Smooth muscle cell (in vitro differentiated cells): ENCODE data around the gene CHST8. TPM values are rescaled to one million over a fixed set of nuclear protein-coding genes. Genes with fewer than 3 reads are reported as not detected.

Experiments used
- DNase-seq: peaks from one replicate; lab custom pipeline; 2025; ENCODE audit not compliant: unreplicated experiment; lab: John Stamatoyannopoulos, UW
- H2AFZ ChIP-seq: fragments of 200-600 bp; sonication (generic); 2 replicates; pipeline ENCODE4 v1.6.0; 2016; ENCODE audit warnings: antibody characterized with exemption, low read depth, mild to moderate bottlenecking
- H3F3A ChIP-seq: fragments of 200-600 bp; sonication (generic); 2 replicates; pipeline ENCODE4 v1.6.0; 2017; ENCODE audit warnings: antibody characterized with exemption, low read depth
- H3K27ac ChIP-seq: fragments of 200-600 bp; sonication (generic); 2 replicates; pipeline ENCODE4 v1.5.1; 2016; ENCODE audit warnings: low read depth, mild to moderate bottlenecking
- H3K27me3 ChIP-seq: fragments of 200-600 bp; sonication (generic); 2 replicates; pipeline ENCODE4 v1.6.1; 2016; ENCODE audit warnings: low read depth, mild to moderate bottlenecking
- H3K36me3 ChIP-seq: fragments of 200-600 bp; sonication (generic); 2 replicates; pipeline ENCODE4 v1.5.1; 2016; ENCODE audit warnings: low read depth
- H3K4me1 ChIP-seq: fragments of 200-600 bp; sonication (generic); 2 replicates; pipeline ENCODE4 v1.5.1; 2016; ENCODE audit warnings: low read depth
- H3K4me2 ChIP-seq: fragments of 200-600 bp; sonication (generic); 2 replicates; pipeline ENCODE4 v1.6.0; 2016; ENCODE audit warnings: mild to moderate bottlenecking
- H3K4me3 ChIP-seq: fragments of 200-600 bp; sonication (generic); 2 replicates; pipeline ENCODE4 v1.5.1; 2016; ENCODE audit warnings: mild to moderate bottlenecking
- H3K79me2 ChIP-seq: fragments of 200-600 bp; sonication (generic); 2 replicates; pipeline ENCODE4 v1.6.0; 2016; ENCODE audit warnings: low read depth, mild to moderate bottlenecking
- H3K9ac ChIP-seq: fragments of 200-600 bp; sonication (generic); 2 replicates; pipeline ENCODE4 v1.6.0; 2016; ENCODE audit warnings: low read depth
- H3K9me3 ChIP-seq: fragments of 200-600 bp; sonication (generic); replicated peaks from 2 replicates; pipeline ENCODE4 v1.5.1; 2016; ENCODE audit warnings: low read depth
- H4K20me1 ChIP-seq: fragments of 200-600 bp; sonication (generic); 2 replicates; pipeline ENCODE4 v1.6.0; 2016; ENCODE audit warnings: low read depth
- CTCF ChIP-seq: fragments of 200-600 bp; sonication (generic); IDR thresholded peaks from 2 replicates; pipeline ENCODE4 v1.5.1; 2017; ENCODE audit warnings: borderline replicate concordance, mild to moderate bottlenecking, antibody characterized with exemption; ENCODE audit not compliant: insufficient read depth, poor library complexity, severe bottlenecking
- WGBS: methylation state at CpG from one replicate; pipeline ENCODE4 v1.1.7; 2016; ENCODE audit warnings: low lambda C conversion rate; 5-methylcytosine and 5-hydroxymethylcytosine counted together
- polyA plus RNA-seq: library from polyadenylated mRNA; unstranded; fragments of >200 nt; fragmentation: Nextera tagmentation; extraction: Ambion mirVana; gene quantifications from 2 replicates; pipeline ENCODE4 v1.2.1, GENCODE V29; 2016
- total RNA-seq: library from RNA; depleted of rRNA; stranded (reverse); fragments of >200 nt; gene quantifications from 2 replicates; pipeline ENCODE4 v1.2.3, GENCODE V29; 2014

CHST8 gene
- total and polyA plus RNA-seq, 2 experiments from 2014 or later = not detected

GRCh38 chr19:33777753-33778088 is 156.0 kb downstream of the CHST8 start:
- 60% methylated on average over 16 of the region's 17 CpGs for WGBS

GRCh38 chr19:33778089-33778791 is 156.5 kb downstream of the CHST8 start:
- Histone ChIP-seq H3K4me3 (no peak overlapping the region), H3K36me3 (no peaks in the 10 kb centered on the region), H3K9me3 (no peaks in the 10 kb centered on the region), H2AFZ (peak overlapping the region; percentile 37), H3K79me2 (no peaks in the 10 kb centered on the region), H3K4me1 (no peaks in the 10 kb centered on the region), H3F3A (no peaks in the 10 kb centered on the region), H4K20me1 (no peaks in the 10 kb centered on the region), H3K4me2 (peak overlapping the region; percentile 81), H3K27ac (no peak overlapping the region), H3K9ac (no peak overlapping the region), H3K27me3 (no peaks in the 10 kb centered on the region)
- peak; percentile 100 for TF ChIP-seq CTCF
- peak; percentile 75 for DNase-seq
- WGBS = 36% methylated on average over 38 of the region's 49 CpGs

More at GRCh38 chr19:33777753-33778088, 156.0 kb downstream of the CHST8 start:
- no peak for TF ChIP-seq CTCF
- Histone ChIP-seq H3F3A (no peaks in the 10 kb centered on the region), H3K27me3 (no peaks in the 10 kb centered on the region), H2AFZ (no peak overlapping the region), H3K9ac (no peak overlapping the region), H3K4me3 (no peak overlapping the region), H3K4me1 (no peaks in the 10 kb centered on the region), H3K9me3 (no peaks in the 10 kb centered on the region), H4K20me1 (no peaks in the 10 kb centered on the region), H3K27ac (no peak overlapping the region), H3K79me2 (no peaks in the 10 kb centered on the region), H3K4me2 (no peak overlapping the region), H3K36me3 (no peaks in the 10 kb centered on the region)
- DNase-seq = no peak

GRCh38 chr19:33779849-33780248 is 158.1 kb downstream of the CHST8 start:
- H3K79me2 ChIP-seq = no peaks in the 10 kb centered on the region
- 47% methylated on average over 7 of the region's 7 CpGs for WGBS
- no peak overlapping the region for H3K4me2 ChIP-seq
- H3K4me1 ChIP-seq = no peaks in the 10 kb centered on the region
- no peak overlapping the region for H3K9ac ChIP-seq
- no peak overlapping the region for H2AFZ ChIP-seq
- no peak overlapping the region for H3K4me3 ChIP-seq
- TF ChIP-seq CTCF = no peak
- H3K27me3 ChIP-seq = no peaks in the 10 kb centered on the region
- H4K20me1 ChIP-seq = no peaks in the 10 kb centered on the region
- no peak for DNase-seq
- no peak overlapping the region for H3K27ac ChIP-seq
- no peaks in the 10 kb centered on the region for H3K9me3 ChIP-seq
- H3F3A ChIP-seq = no peaks in the 10 kb centered on the region
- H3K36me3 ChIP-seq = no peaks in the 10 kb centered on the region

GRCh38 chr19:33780251-33780650 is 158.5 kb downstream of the CHST8 start:
- Histone ChIP-seq H3K9me3 (no peaks in the 10 kb centered on the region), H3K36me3 (no peaks in the 10 kb centered on the region), H3K79me2 (no peaks in the 10 kb centered on the region), H3K27me3 (no peaks in the 10 kb centered on the region), H3K27ac (no peak overlapping the region), H3K4me2 (no peak overlapping the region), H2AFZ (no peak overlapping the region), H3K9ac (no peak overlapping the region), H3F3A (no peaks in the 10 kb centered on the region), H3K4me1 (no peaks in the 10 kb centered on the region), H3K4me3 (no peak overlapping the region), H4K20me1 (no peaks in the 10 kb centered on the region)
- no peak for TF ChIP-seq CTCF
- 84% methylated on average over 6 of the region's 6 CpGs for WGBS
- DNase-seq = no peak
